GM10266 (cell line): ENCODE data around the gene GRIK2.

Experiments used
- DNase-seq: peaks from one replicate; pipeline ENCODE4 v3.0.0; 2012; ENCODE audit errors: extremely low spot score
- CTCF ChIP-seq: IDR thresholded peaks from 2 replicates; pipeline ENCODE4 v1.5.1; 2012; ENCODE audit warnings: mild to moderate bottlenecking, low read depth; ENCODE audit not compliant: control insufficient read depth, insufficient read depth; ENCODE audit errors: missing control alignments

GRIK2 gene

GRCh38 chr6:101722471-101722870 is 329.0 kb downstream of the GRIK2 start:
- no peak for DNase-seq
- TF ChIP-seq CTCF: no peak

- TF ChIP-seq CTCF: no peak
- DNase-seq: no peak
Observed at GRCh38 chr6:101722991-101723579, 329.6 kb downstream of the GRIK2 start.

- DNase-seq: no peak
- no peak for TF ChIP-seq CTCF
Observed at GRCh38 chr6:101728388-101728787, 334.9 kb downstream of the GRIK2 start.

GRCh38 chr6:101728956-101729355 is 335.4 kb downstream of the GRIK2 start:
- DNase-seq: no peak
- no peak for TF ChIP-seq CTCF

- no peak for TF ChIP-seq CTCF
Observed at GRCh38 chr6:101730954-101731353, 337.4 kb downstream of the GRIK2 start.

GRCh38 chr6:101733899-101734298 is 340.4 kb downstream of the GRIK2 start:
- DNase-seq: no peak
- no peak for TF ChIP-seq CTCF

More at GRCh38 chr6:101730954-101731353, 337.4 kb downstream of the GRIK2 start:
- no peak for DNase-seq

GRCh38 chr6:101738481-101738880 is 345.0 kb downstream of the GRIK2 start:
- no peak for DNase-seq
- TF ChIP-seq CTCF: no peak
